Liver (tissue), 9 donors: ENCODE results near the gene GCLM. TPM values are rescaled to one million over a fixed set of nuclear protein-coding genes. Genes with fewer than 3 reads are reported as not detected.
"Not testable (repeated sequence)": the region's sequence is repeated elsewhere in the genome, so short reads cannot be mapped to it uniquely, and the experiment has no call there.

Experiments
- DNase-seq: peaks from one replicate; pipeline ENCODE4 v3.0.0-alpha.2; 2017; ENCODE audit warnings: low spot score
- H3K27ac ChIP-seq, 2 donors: one replicate each; pipeline ENCODE4 v1.7.0; 2013; ENCODE audit warnings: inconsistent platforms in 2 of 2, low read length in 2 of 2, control low read depth in 1 of 2, low read depth in 1 of 2, mild to moderate bottlenecking in 1 of 2
- H3K27me3 ChIP-seq, 4 donors: one replicate each; pipeline versions ENCODE4 v1.6.1 to v1.7.0; 2013; ENCODE audit warnings: low read length in 3 of 4, inconsistent platforms in 1 of 4, mild to moderate bottlenecking in 1 of 4, moderate library complexity in 1 of 4; ENCODE audit not compliant: control insufficient read depth in 4 of 4, insufficient read depth in 4 of 4
- H3K36me3 ChIP-seq, 4 donors: one replicate each; pipeline versions ENCODE4 v1.6.1 to v1.7.0; 2013; ENCODE audit warnings: low read length in 3 of 4, mild to moderate bottlenecking in 3 of 4, low read depth in 1 of 4, moderate library complexity in 1 of 4; ENCODE audit not compliant: control insufficient read depth in 4 of 4, insufficient read depth in 3 of 4
- H3K4me1 ChIP-seq, 4 donors: one replicate each; pipeline versions ENCODE4 v1.6.1 to v1.7.0; 2013; ENCODE audit warnings: low read length in 3 of 4, mild to moderate bottlenecking in 3 of 4, moderate library complexity in 1 of 4; ENCODE audit not compliant: control insufficient read depth in 4 of 4, insufficient read depth in 4 of 4
- H3K4me3 ChIP-seq, 3 donors: one replicate each; pipeline versions ENCODE4 v1.6.1 to v1.7.0; 2013; ENCODE audit warnings: low read length in 3 of 3, control low read depth in 1 of 3, low read depth in 1 of 3, mild to moderate bottlenecking in 1 of 3
- H3K9ac ChIP-seq, 2 donors: one replicate each; pipeline ENCODE4 v1.7.0; 2013; ENCODE audit warnings: low read length in 2 of 2, mild to moderate bottlenecking in 2 of 2, moderate library complexity in 2 of 2, control low read depth in 1 of 2, low read depth in 1 of 2
- H3K9me3 ChIP-seq, 4 donors: one replicate each; pipeline versions ENCODE4 v1.6.1 to v1.7.0; 2013; ENCODE audit warnings: low read length in 3 of 4; ENCODE audit not compliant: control insufficient read depth in 4 of 4
- ATF3 ChIP-seq: IDR thresholded peaks from 2 replicates; pipeline ENCODE4 v1.6.1; 2016; ENCODE audit warnings: antibody characterized with exemption
- CTCF ChIP-seq: fragments of 150-350 bp; IDR thresholded peaks from 2 replicates; pipeline ENCODE4 v1.5.1; 2017; ENCODE audit warnings: improper control_type of control experiment, low read depth, low read length; ENCODE audit not compliant: missing input control
- EGR1 ChIP-seq, 2 donors: IDR thresholded peaks; 2 replicates each; pipeline ENCODE4 v1.6.1; 2016 to 2018; ENCODE audit warnings: antibody characterized with exemption in 2 of 2, low read depth in 2 of 2
- FOXA2 ChIP-seq: IDR thresholded peaks from 2 replicates; pipeline ENCODE4 v1.6.1; 2016; ENCODE audit warnings: antibody characterized with exemption
- HNF4A ChIP-seq, 2 donors: conservative IDR thresholded peaks; 2 replicates each; pipeline ENCODE4 v1.6.1; 2016; ENCODE audit warnings: antibody characterized with exemption in 2 of 2, mild to moderate bottlenecking in 2 of 2
- JUND ChIP-seq, 2 donors: IDR thresholded peaks; 2 replicates each; pipeline ENCODE4 v1.6.1; 2016; ENCODE audit warnings: antibody characterized with exemption in 2 of 2
- MAX ChIP-seq: IDR thresholded peaks from 2 replicates; pipeline ENCODE4 v1.6.1; 2016; ENCODE audit warnings: antibody characterized with exemption
- NR2F2 ChIP-seq: IDR thresholded peaks from 2 replicates; pipeline ENCODE4 v1.6.1; 2016; ENCODE audit warnings: antibody characterized with exemption
- RAD21 ChIP-seq, 2 donors: IDR thresholded peaks; 2 replicates each; pipeline ENCODE4 v1.6.1; 2016; ENCODE audit warnings: antibody characterized with exemption in 2 of 2, mild to moderate bottlenecking in 2 of 2
- REST ChIP-seq: IDR thresholded peaks from 2 replicates; pipeline ENCODE4 v1.6.1; 2016; ENCODE audit warnings: antibody characterized with exemption, mild to moderate bottlenecking
- RXRA ChIP-seq, 2 donors: IDR thresholded peaks; 2 replicates each; pipeline ENCODE4 v1.6.1; 2017 to 2018; ENCODE audit warnings: antibody characterized with exemption in 2 of 2, mild to moderate bottlenecking in 1 of 2
- SP1 ChIP-seq: IDR thresholded peaks from 2 replicates; pipeline ENCODE4 v1.6.1; 2018; ENCODE audit warnings: antibody characterized with exemption, mild to moderate bottlenecking
- YY1 ChIP-seq: IDR thresholded peaks from 2 replicates; pipeline ENCODE4 v1.6.1; 2016; ENCODE audit warnings: antibody characterized with exemption, mild to moderate bottlenecking
- ZBTB33 ChIP-seq: IDR thresholded peaks from 2 replicates; pipeline ENCODE4 v1.6.1; 2016; ENCODE audit warnings: antibody characterized with exemption
- WGBS: extraction: QIAGEN DNeasy Blood & Tissue Kit; methylation state at CpG from one replicate; pipeline ENCODE4 v1.1.7; 2013; 5-methylcytosine and 5-hydroxymethylcytosine counted together
- polyA plus RNA-seq, 2 donors: library from polyadenylated mRNA; stranded (reverse) in 1 of 2; unstranded in 1 of 2; fragments of 200-250 nt in 1 of 2; fragments of >200 nt in 1 of 2; fragmentation: Nextera tagmentation in 1 of 2; extraction: Ambion mirVana in 1 of 2; gene quantifications; one replicate each; pipeline versions ENCODE4 v1.2.1 to v1.2.3, GENCODE V29; 2013 to 2015
- total RNA-seq, 2 donors: library from RNA; depleted of rRNA; stranded (reverse); fragments of >200 nt; gene quantifications; one replicate each; pipeline ENCODE4 v1.2.3, GENCODE V29; 2014
- donor health status: healthy.
- donor health status: healthy.
- donor health status: healthy.
- donor health status: healthy.
- donor health status: healthy.

The GCLM gene
- total and polyA plus RNA-seq, 4 donors = 8.9 to 49.1 (median 16.7) TPM

- no peak for TF ChIP-seq CTCF
- TF ChIP-seq EGR1 (IDR thresholded peaks at IDR 0.05; ENCODE audit: low read depth in 2 of 2) = no peak
- no peak for TF ChIP-seq SP1
- no peak for TF ChIP-seq MAX
Observed at GRCh38 chr1:93851327-93851712, 57.9 kb downstream of the GCLM start (continued).

GRCh38 chr1:93850687-93851326, 58.4 kb downstream of the GCLM start:
- not testable (repeated sequence) for H3K27me3 ChIP-seq, H3K4me3 ChIP-seq, H3K9ac ChIP-seq, H3K27ac ChIP-seq, DNase-seq, H3K36me3 ChIP-seq, H3K9me3 ChIP-seq, H3K4me1 ChIP-seq
- 29% methylated on average over 10 of the region's 10 CpGs for WGBS
- TF ChIP-seq CTCF (peak; percentile 39), RAD21 (IDR thresholded peaks at IDR 0.05) (peak; percentile 71 to 77)

GRCh38 chr1:93848350-93848883, 60.8 kb downstream of the GCLM start:
- Histone ChIP-seq H3K9me3 (peaks cover 0 to 2% (median 0%) of the 10 kb centered on the region in 4 donors), H3K36me3 (no peaks in the 10 kb centered on the region), H3K4me1 (peaks cover 0 to 20% (median 7%) of the 10 kb centered on the region in 4 donors), H3K27me3 (no peaks in the 10 kb centered on the region), H3K4me3 (peak overlapping the region; percentile 63 to 86 (median 80)), H3K27ac (peak overlapping the region; percentile 91 to 97), H3K9ac (peak overlapping the region; percentile 64 to 75)
- 64% methylated on average over 4 of the region's 4 CpGs for WGBS
- no peak for DNase-seq
- TF ChIP-seq RXRA (IDR thresholded peaks at IDR 0.05) = no peak
- TF ChIP-seq NR2F2 = peak; percentile 3

GRCh38 chr1:93847811-93848288, 61.4 kb downstream of the GCLM start:
- H3K4me1 ChIP-seq = peaks cover 0 to 20% (median 7%) of the 10 kb centered on the region in 4 donors
- no peaks in the 10 kb centered on the region for H3K36me3 ChIP-seq
- H3K4me3 ChIP-seq = peak overlapping the region; percentile 63 to 86 (median 80)
- no peaks in the 10 kb centered on the region for H3K27me3 ChIP-seq
- under 1% methylated on average over 36 of the region's 36 CpGs for WGBS
- H3K27ac ChIP-seq = peak overlapping the region; percentile 91 to 97
- peak; percentile 65 for DNase-seq
- H3K9ac ChIP-seq = peak overlapping the region; percentile 64 to 75
- H3K9me3 ChIP-seq = peaks cover 0 to 2% (median 0%) of the 10 kb centered on the region in 4 donors
- TF ChIP-seq RAD21 (IDR thresholded peaks at IDR 0.05) (no peak), REST (peak; percentile 28), HNF4A (conservative IDR thresholded peaks at IDR 0.05) (no peak), ATF3 (no peak), FOXA2 (no peak), RXRA (IDR thresholded peaks at IDR 0.05) (no peak), JUND (IDR thresholded peaks at IDR 0.05) (peak in 1 of 2 donors; percentile 10), NR2F2 (peak; percentile 28), SP1 (peak; percentile 8), ZBTB33 (no peak), YY1 (peak; percentile 86)
